Esophagus squamous epithelium (tissue), 5 donors: Measurements from ENCODE around the gene OCA2. TPM values are rescaled to one million over a fixed set of nuclear protein-coding genes. Genes with fewer than 3 reads are reported as not detected.

Experiments
- DNase-seq: peaks from one replicate; lab custom pipeline; 2025; lab: John Stamatoyannopoulos, UW
- H3K27ac ChIP-seq, 4 donors: fragments of 200-600 bp; sonication (generic); one replicate each; pipeline ENCODE4 v1.5.1; 2016 to 2019; ENCODE audit warnings: mild to moderate bottlenecking in 1 of 4
- H3K27me3 ChIP-seq, 4 donors: fragments of 200-600 bp; sonication (generic); 1 replicate in 3 of 4; 2 replicates in 1 of 4; pipeline versions ENCODE4 v1.5.1 to v1.6.0; 2017 to 2021; ENCODE audit warnings: antibody characterized with exemption in 1 of 4
- H3K36me3 ChIP-seq, 3 donors: fragments of 200-600 bp; sonication (generic); one replicate each; pipeline ENCODE4 v1.5.1; 2016 to 2019
- H3K4me1 ChIP-seq, 3 donors: fragments of 200-600 bp; sonication (generic); one replicate each; pipeline ENCODE4 v1.5.1; 2017 to 2019
- H3K4me3 ChIP-seq, 4 donors: fragments of 200-600 bp; sonication (generic); 1 replicate in 3 of 4; 2 replicates in 1 of 4; pipeline ENCODE4 v1.5.1; 2016 to 2019; ENCODE audit warnings: mild to moderate bottlenecking in 2 of 4, moderate library complexity in 1 of 4
- H3K9me3 ChIP-seq, 3 donors: fragments of 200-600 bp; sonication (generic); one replicate each; pipeline ENCODE4 v1.5.1; 2016 to 2019
- CTCF ChIP-seq, 6 experiments: fragments of 450-650 bp in 4 of 6; fragments of 200-600 bp in 2 of 6; sonication (generic) in 2 of 6; IDR thresholded peaks; one replicate each; pipeline ENCODE4 v1.5.1; 2016 to 2019; ENCODE audit warnings: antibody characterized with exemption in 6 of 6, mild to moderate bottlenecking in 4 of 6, moderate library complexity in 4 of 6
- POLR2A ChIP-seq, 4 donors: fragments of 450-650 bp; IDR thresholded peaks; one replicate each; pipeline ENCODE4 v1.6.1; 2017; ENCODE audit warnings: antibody characterized with exemption in 4 of 4, mild to moderate bottlenecking in 4 of 4, moderate library complexity in 3 of 4
- WGBS, 2 donors: methylation state at CpG; one replicate each; pipeline ENCODE4 v1.1.5; 2018; 5-methylcytosine and 5-hydroxymethylcytosine counted together
- intact Hi-C: fragments of 100-400 bp; cut with DNase I; formaldehyde crosslinking; loops from one replicate; pipeline ENCODE4 v1.15.0; 2022
- total RNA-seq, 4 donors: library from RNA; depleted of rRNA; stranded (reverse); fragments of >200 nt; gene quantifications; one replicate each; pipeline ENCODE4 v1.1.0, GENCODE V29; 2016
- donor health status: DM: yes; HTN: yes; CAD: no.

OCA2 gene
- total RNA-seq, 4 donors from 2014 or later: 1.7 to 5.5 (median 4.6) TPM

- intact Hi-C loops: no loop called here
- DNase-seq: no peak
- no peak overlapping the region for H3K4me3 ChIP-seq
- no peak overlapping the region for H3K27ac ChIP-seq
- no peaks in the 10 kb centered on the region for H3K9me3 ChIP-seq
- no peaks in the 10 kb centered on the region for H3K4me1 ChIP-seq
- TF ChIP-seq POLR2A (IDR thresholded peaks at IDR 0.05) (no peak), CTCF (IDR thresholded peaks at IDR 0.05) (no peak)
- H3K27me3 ChIP-seq: no peaks in the 10 kb centered on the region
- WGBS, 2 donors: 60% methylated on average over 1 of the region's 1 CpG; no CpG with 5 or more reads in 1 of the 2 donors
- H3K36me3 ChIP-seq: no peaks in the 10 kb centered on the region
Measured at GRCh38 chr15:28078191-28078719, 20.9 kb downstream of the OCA2 start.

- Histone ChIP-seq H3K4me1 (no peaks in the 10 kb centered on the region), H3K27ac (no peak overlapping the region), H3K4me3 (no peak overlapping the region), H3K27me3 (no peaks in the 10 kb centered on the region), H3K36me3 (no peaks in the 10 kb centered on the region), H3K9me3 (no peaks in the 10 kb centered on the region)
- TF ChIP-seq POLR2A (IDR thresholded peaks at IDR 0.05) (no peak), CTCF (IDR thresholded peaks at IDR 0.05) (no peak)
- 22 to 31% methylated on average over 1 of the region's 1 CpG for WGBS, 2 donors
- intact Hi-C loops: no loop called here
- no peak for DNase-seq
Measured at GRCh38 chr15:28075573-28075972, 23.5 kb downstream of the OCA2 start.

GRCh38 chr15:28068930-28069329 is 30.2 kb downstream of the OCA2 start:
- TF ChIP-seq POLR2A (IDR thresholded peaks at IDR 0.05) (no peak), CTCF (IDR thresholded peaks at IDR 0.05) (no peak)
- H3K27me3 ChIP-seq: no peaks in the 10 kb centered on the region
- H3K36me3 ChIP-seq: no peaks in the 10 kb centered on the region
- H3K4me1 ChIP-seq: no peaks in the 10 kb centered on the region
- intact Hi-C loops: no loop called here
- H3K9me3 ChIP-seq: peaks cover 0 to 2% (median 0%) of the 10 kb centered on the region in 3 donors
- H3K27ac ChIP-seq: no peak overlapping the region
- DNase-seq: no peak
- no peak overlapping the region for H3K4me3 ChIP-seq
- 53 to 56% methylated on average over 1 of the region's 1 CpG for WGBS, 2 donors

GRCh38 chr15:28066231-28066630 is 32.9 kb downstream of the OCA2 start:
- 52 to 64% methylated on average over 3 of the region's 3 CpGs for WGBS, 2 donors

GRCh38 chr15:28060005-28060404 is 39.1 kb downstream of the OCA2 start:
- WGBS, 2 donors: 80 to 90% methylated on average over 3 to 6 of the region's 8 CpGs
- H3K36me3 ChIP-seq: no peaks in the 10 kb centered on the region
- no peak overlapping the region for H3K27ac ChIP-seq
- no peak overlapping the region for H3K4me3 ChIP-seq
- TF ChIP-seq CTCF (IDR thresholded peaks at IDR 0.05): no peak
- no peak for TF ChIP-seq POLR2A (IDR thresholded peaks at IDR 0.05)
- no peaks in the 10 kb centered on the region for H3K27me3 ChIP-seq
- no peaks in the 10 kb centered on the region for H3K4me1 ChIP-seq
- intact Hi-C loops: no loop called here
- no peak for DNase-seq
- peaks cover 0 to 10% (median 0%) of the 10 kb centered on the region in 3 donors for H3K9me3 ChIP-seq

More at GRCh38 chr15:28066231-28066630, 32.9 kb downstream of the OCA2 start:
- Histone ChIP-seq H3K27ac (no peak overlapping the region), H3K36me3 (no peaks in the 10 kb centered on the region), H3K27me3 (no peaks in the 10 kb centered on the region), H3K4me1 (no peaks in the 10 kb centered on the region), H3K9me3 (peaks cover 0 to 7% (median 0%) of the 10 kb centered on the region in 3 donors), H3K4me3 (no peak overlapping the region)
- TF ChIP-seq CTCF (IDR thresholded peaks at IDR 0.05) (no peak), POLR2A (IDR thresholded peaks at IDR 0.05) (no peak)
- intact Hi-C loops: no loop called here
- DNase-seq: no peak
